CD4-positive, alpha-beta T cell (primary cell): ENCODE data around the gene G2E3. TPM values are rescaled to one million over a fixed set of nuclear protein-coding genes. Genes with fewer than 3 reads are reported as not detected.
A peak's percentile ranks its signal among the peaks of the same experiment; 100 is the strongest.

Experiments
- ATAC-seq: fragments of 200-7000 bp; cut with Tn5 transposase; one replicate; pipeline ENCODE4 v1.10.0; 2022; ENCODE audit warnings: mild to moderate bottlenecking; ENCODE audit not compliant: poor library complexity
- CTCF ChIA-PET: fragments of 350-600 bp; sonication (Branson Sonifier 250); formaldehyde crosslinking; loops from one replicate; lab custom pipeline; 2021; ENCODE audit warnings: antibody characterized with exemption, inconsistent platforms; lab: Charles Lee
- POLR2A ChIA-PET: fragments of 350-600 bp; sonication (Branson Sonifier 250); formaldehyde crosslinking; loops from one replicate; lab custom pipeline; 2021; ENCODE audit warnings: antibody characterized with exemption, inconsistent platforms; lab: Charles Lee
- DNase-seq, 14 experiments: peaks; one replicate each; pipeline ENCODE4 v3.0.0-alpha.2; 2013 to 2020; ENCODE audit warnings: mixed read lengths in 2 of 14
- H3K27ac ChIP-seq, 2 donors: one replicate each; pipeline versions ENCODE4 v1.5.1 to v1.7.0; 2013; ENCODE audit warnings: low read length in 2 of 2, low read depth in 1 of 2, mild to moderate bottlenecking in 1 of 2
- H3K27me3 ChIP-seq, 2 experiments: 1 replicate in 1 of 2; 2 replicates in 1 of 2; pipeline versions ENCODE4 v1.6.1 to v1.7.0; 2013; ENCODE audit warnings: low read length in 2 of 2, control low read depth in 1 of 2, mild to moderate bottlenecking in 1 of 2, moderate library complexity in 1 of 2; ENCODE audit not compliant: insufficient read depth in 2 of 2, control insufficient read depth in 1 of 2
- H3K36me3 ChIP-seq: one replicate; pipeline ENCODE4 v1.6.1; 2013; ENCODE audit warnings: low read length, control low read depth; ENCODE audit not compliant: insufficient read depth
- H3K4me1 ChIP-seq: one replicate; pipeline ENCODE4 v1.6.1; 2013; ENCODE audit warnings: low read length, control low read depth; ENCODE audit not compliant: insufficient read depth
- H3K4me3 ChIP-seq: one replicate; pipeline ENCODE4 v1.5.1; 2013; ENCODE audit warnings: mild to moderate bottlenecking, low read length, moderate library complexity
- H3K9me3 ChIP-seq, 2 experiments: 1 replicate in 1 of 2; 2 replicates in 1 of 2; pipeline versions ENCODE4 v1.6.1 to v1.7.0; 2013; ENCODE audit warnings: low read length in 2 of 2, mild to moderate bottlenecking in 2 of 2, control low read depth in 1 of 2, moderate library complexity in 1 of 2; ENCODE audit not compliant: control insufficient read depth in 1 of 2, insufficient read depth in 1 of 2
- H3K27ac Mint-ChIP-seq: one replicate; pipeline ENCODE4 v1.8.0; 2020; ENCODE audit warnings: mixed read lengths
- H3K27me3 Mint-ChIP-seq: one replicate; pipeline ENCODE4 v1.8.0; 2021; ENCODE audit warnings: mixed read lengths
- H3K36me3 Mint-ChIP-seq: one replicate; pipeline ENCODE4 v1.8.0; 2021; ENCODE audit warnings: low read depth, mixed read lengths
- H3K4me1 Mint-ChIP-seq: one replicate; pipeline ENCODE4 v1.8.0; 2021; ENCODE audit warnings: low read depth, mixed read lengths
- H3K4me3 Mint-ChIP-seq: one replicate; pipeline ENCODE4 v1.8.0; 2020; ENCODE audit warnings: mild to moderate bottlenecking, mixed read lengths
- H3K9me3 Mint-ChIP-seq: one replicate; pipeline ENCODE4 v1.8.0; 2020; ENCODE audit warnings: mixed read lengths
- intact Hi-C, 2 experiments: fragments of 100-400 bp; cut with DNase I in 1 of 2; cut with micrococcal nuclease in 1 of 2; formaldehyde crosslinking; loops; one replicate each; pipeline versions ENCODE4 v1.15.1 to v1.9.0; 2023 to 2025; cut with DNase I, micrococcal nuclease
- polyA plus RNA-seq, 2 donors: library from polyadenylated mRNA; unstranded; fragments of 120-200 nt; gene quantifications; one replicate each; pipeline ENCODE4 v1.2.1, GENCODE V29; 2013
- total RNA-seq, 174 experiments: library from RNA in 2 of 174; stranded (reverse) in 2 of 174; gene quantifications; one replicate each; pipeline ENCODE4 v1.2.3 and lab custom pipeline; 2021 to 2026
- TF ChIP-seq, protein P1 (sequence below): fragments of 200-600 bp; IDR thresholded peaks from one replicate; pipeline ENCODE4 v1.8.0; 2022; ENCODE audit warnings: antibody characterized with exemption, mild to moderate bottlenecking

Gene G2E3
- total RNA-seq (10 to 100 TPM; 23.8 to 24.3 TPM), total RNA-seq (lab: John Stamatoyannopoulos, UW) (23.0 to 78.0 (median 55.1) reads per million in 172 experiments)
- polyA plus RNA-seq (2013, experiment 1 of 2) = 13.4 TPM
- polyA plus RNA-seq (2013, experiment 2 of 2) = 18.2 TPM

GRCh38 chr14:30558675-30559555, at the start of gene G2E3:
G2E3 (plus strand) TSS chr14:30559158; CDS start chr14:30581080, 21,922 bp downstream.
- no peaks in the 10 kb centered on the region for H3K9me3 Mint-ChIP-seq
- peak within 1 kb of the TSS; percentile 96 for H3K27ac Mint-ChIP-seq
- Histone ChIP-seq H3K4me3 (peak within 1 kb of the TSS; percentile 88), H3K27ac (peak within 1 kb of the TSS; percentile 73 to 83), H3K27me3 (no peaks in the 10 kb centered on the region), H3K9me3 (no peaks in the 10 kb centered on the region), H3K36me3 (peaks cover 3% of the 10 kb centered on the region), H3K4me1 (peaks cover 20% of the 10 kb centered on the region)
- H3K4me1 Mint-ChIP-seq = peaks cover 46% of the 10 kb centered on the region
- peak; percentile 71 to 93 (median 84) for DNase-seq
- TF ChIP-seq, protein P1, sequence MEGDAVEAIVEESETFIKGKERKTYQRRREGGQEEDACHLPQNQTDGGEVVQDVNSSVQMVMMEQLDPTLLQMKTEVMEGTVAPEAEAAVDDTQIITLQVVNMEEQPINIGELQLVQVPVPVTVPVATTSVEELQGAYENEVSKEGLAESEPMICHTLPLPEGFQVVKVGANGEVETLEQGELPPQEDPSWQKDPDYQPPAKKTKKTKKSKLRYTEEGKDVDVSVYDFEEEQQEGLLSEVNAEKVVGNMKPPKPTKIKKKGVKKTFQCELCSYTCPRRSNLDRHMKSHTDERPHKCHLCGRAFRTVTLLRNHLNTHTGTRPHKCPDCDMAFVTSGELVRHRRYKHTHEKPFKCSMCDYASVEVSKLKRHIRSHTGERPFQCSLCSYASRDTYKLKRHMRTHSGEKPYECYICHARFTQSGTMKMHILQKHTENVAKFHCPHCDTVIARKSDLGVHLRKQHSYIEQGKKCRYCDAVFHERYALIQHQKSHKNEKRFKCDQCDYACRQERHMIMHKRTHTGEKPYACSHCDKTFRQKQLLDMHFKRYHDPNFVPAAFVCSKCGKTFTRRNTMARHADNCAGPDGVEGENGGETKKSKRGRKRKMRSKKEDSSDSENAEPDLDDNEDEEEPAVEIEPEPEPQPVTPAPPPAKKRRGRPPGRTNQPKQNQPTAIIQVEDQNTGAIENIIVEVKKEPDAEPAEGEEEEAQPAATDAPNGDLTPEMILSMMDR = no peak
- intact Hi-C loops = loop anchor here (2.0 to 5.0 kb wide), 3 partner anchors 64 to 468 kb away; partner anchors contain the start of genes AP4S1 (in 1 of the 2), SCFD1 (in 1 of the 2) and STRN3 (in 1 of the 2)
- CTCF ChIA-PET = no interaction called here
- H3K27me3 Mint-ChIP-seq = no peaks in the 10 kb centered on the region
- POLR2A ChIA-PET = interaction anchor here (0.6 to 2.9 kb wide), 8 partner anchors 9 to 649 kb away, joined by 3 to 16 read pairs (median 4); partner anchors contain the start of genes HECTD1, SCFD1 and STRN3
- H3K4me3 Mint-ChIP-seq = peak within 1 kb of the TSS; percentile 100
- H3K36me3 Mint-ChIP-seq = peaks cover 31% of the 10 kb centered on the region
- ATAC-seq = peak; percentile 98

- no peaks in the 10 kb centered on the region for H3K9me3 ChIP-seq
- no peak for DNase-seq
- no peak overlapping the region for H3K4me3 Mint-ChIP-seq
- TF ChIP-seq, protein P1 = no peak
- H3K9me3 Mint-ChIP-seq = no peaks in the 10 kb centered on the region
- H3K4me1 ChIP-seq = no peaks in the 10 kb centered on the region
- H3K4me1 Mint-ChIP-seq = peaks cover 16% of the 10 kb centered on the region
- CTCF ChIA-PET = no interaction called here
- H3K27me3 Mint-ChIP-seq = peaks cover 9% of the 10 kb centered on the region
- intact Hi-C loops = no loop called here
- no peak overlapping the region for H3K27ac ChIP-seq
- no peak overlapping the region for H3K4me3 ChIP-seq
- no peak overlapping the region for H3K27ac Mint-ChIP-seq
- H3K36me3 Mint-ChIP-seq = no peaks in the 10 kb centered on the region
- no peaks in the 10 kb centered on the region for H3K36me3 ChIP-seq
- no peaks in the 10 kb centered on the region for H3K27me3 ChIP-seq
- POLR2A ChIA-PET = no interaction called here
- ATAC-seq = no peak
Observed at GRCh38 chr14:30517737-30518136, 41.2 kb upstream of the G2E3 start.

DNA sequence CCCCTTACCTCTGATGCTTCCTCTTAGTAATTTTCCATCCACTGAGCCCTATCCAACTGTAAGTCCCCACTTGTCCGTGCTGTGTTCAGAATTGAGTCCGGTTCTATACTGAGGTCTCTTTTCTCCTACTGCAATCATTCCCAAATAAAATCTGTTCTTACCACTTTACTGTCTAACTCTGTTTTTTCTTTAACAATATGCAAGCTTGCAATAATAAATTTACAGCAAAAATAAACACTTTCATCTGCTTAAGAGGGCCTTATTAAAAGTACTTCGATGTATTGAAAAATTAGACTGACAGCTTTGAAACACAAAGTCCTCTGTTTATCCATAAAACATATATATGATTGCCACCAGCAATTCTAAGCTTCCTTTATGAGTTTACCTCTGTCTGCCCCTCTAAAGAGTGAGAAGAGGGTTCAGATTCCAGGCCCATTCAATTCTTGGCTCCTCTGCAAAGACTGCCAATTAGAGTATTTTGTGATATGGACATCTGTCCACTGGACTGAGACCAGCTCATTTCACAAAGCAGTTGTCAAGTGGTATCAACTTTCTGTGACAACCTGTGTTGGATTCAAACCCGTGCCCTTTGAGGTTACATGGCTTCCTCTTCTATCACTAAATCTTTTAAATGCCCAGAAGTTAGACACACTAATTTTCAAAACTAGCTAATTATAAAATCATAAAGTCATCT, 39.9 kb upstream of the G2E3 start:
- intact Hi-C loops = no loop called here
- TF ChIP-seq, protein P1 = no peak
- Histone ChIP-seq H3K4me1 (no peaks in the 10 kb centered on the region), H3K9me3 (no peaks in the 10 kb centered on the region), H3K27me3 (no peaks in the 10 kb centered on the region), H3K27ac (no peak overlapping the region), H3K36me3 (no peaks in the 10 kb centered on the region), H3K4me3 (no peak overlapping the region)
- ChIA-PET CTCF (no interaction called here), POLR2A (no interaction called here)
- H3K36me3 Mint-ChIP-seq = no peaks in the 10 kb centered on the region
- ATAC-seq (no peak), DNase-seq (no peak)
- H3K27ac Mint-ChIP-seq = no peak overlapping the region
- no peak overlapping the region for H3K4me3 Mint-ChIP-seq
- no peaks in the 10 kb centered on the region for H3K9me3 Mint-ChIP-seq
- H3K27me3 Mint-ChIP-seq = peaks cover 2% of the 10 kb centered on the region
- peaks cover 16% of the 10 kb centered on the region for H3K4me1 Mint-ChIP-seq
